Sigmoid colon (tissue), 7 donors: Measurements from ENCODE around the gene FERMT2. TPM values are rescaled to one million over a fixed set of nuclear protein-coding genes. Genes with fewer than 3 reads are reported as not detected.
"Not testable (repeated sequence)": the region's sequence is repeated elsewhere in the genome, so short reads cannot be mapped to it uniquely, and the experiment has no call there.

ENCODE experiments used
- DNase-seq: peaks from one replicate; pipeline ENCODE4 v3.0.0-alpha.2; 2019
- H3K27ac ChIP-seq, 4 donors: fragments of 200-600 bp; sonication (generic); one replicate each; pipeline ENCODE4 v1.5.1; 2016 to 2019; ENCODE audit warnings: mild to moderate bottlenecking in 1 of 4
- H3K27me3 ChIP-seq, 3 donors: fragments of 200-600 bp; sonication (generic); one replicate each; pipeline ENCODE4 v1.5.1; 2019; ENCODE audit warnings: mild to moderate bottlenecking in 1 of 3
- H3K36me3 ChIP-seq, 4 donors: fragments of 200-600 bp; sonication (generic); one replicate each; pipeline ENCODE4 v1.5.1; 2016 to 2019
- H3K4me1 ChIP-seq, 4 donors: fragments of 200-600 bp; sonication (generic); one replicate each; pipeline ENCODE4 v1.5.1; 2017 to 2019
- H3K4me3 ChIP-seq, 4 donors: fragments of 200-600 bp; sonication (generic); one replicate each; pipeline ENCODE4 v1.5.1; 2017 to 2019; ENCODE audit warnings: mild to moderate bottlenecking in 2 of 4, moderate library complexity in 1 of 4
- H3K9me3 ChIP-seq, 4 donors: fragments of 200-600 bp in 3 of 4; sonication (generic) in 3 of 4; one replicate each; pipeline versions ENCODE4 v1.5.1 to v1.6.1; 2013 to 2019
- CTCF ChIP-seq, 4 experiments: fragments of 450-650 bp in 3 of 4; fragments of 200-600 bp in 1 of 4; IDR thresholded peaks; one replicate each; pipeline ENCODE4 v1.5.1; 2016 to 2019; ENCODE audit warnings: antibody characterized with exemption in 4 of 4, mild to moderate bottlenecking in 3 of 4, moderate library complexity in 2 of 4
- EP300 ChIP-seq, 4 donors: sonication (generic); formaldehyde crosslinking; IDR thresholded peaks; one replicate each; pipeline ENCODE4 v1.6.1; 2017; ENCODE audit warnings: antibody characterized with exemption in 4 of 4
- POLR2A ChIP-seq, 2 donors: fragments of 450-650 bp; IDR thresholded peaks; one replicate each; pipeline ENCODE4 v1.6.1; 2016; ENCODE audit warnings: antibody characterized with exemption in 2 of 2, mild to moderate bottlenecking in 2 of 2, moderate library complexity in 2 of 2
- POLR2AphosphoS5 ChIP-seq, 4 donors: sonication (generic); formaldehyde crosslinking; IDR thresholded peaks; one replicate each; pipeline ENCODE4 v1.6.1; 2017; ENCODE audit warnings: antibody characterized with exemption in 4 of 4
- WGBS, 2 donors: extraction: QIAGEN DNeasy Blood & Tissue Kit; methylation state at CpG; one replicate each; pipeline ENCODE4 v1.1.7; 2013; 5-methylcytosine and 5-hydroxymethylcytosine counted together
- intact Hi-C: fragments of 100-400 bp; cut with DNase I; formaldehyde crosslinking; loops from one replicate; pipeline ENCODE4 v1.15.1; 2023
- polyA plus RNA-seq, 3 donors: library from polyadenylated mRNA; stranded (reverse); fragments of 200-250 nt; gene quantifications; one replicate each; pipeline ENCODE4 v1.2.3, GENCODE V29; 2013
- total RNA-seq, 4 donors: library from RNA; depleted of rRNA; stranded (reverse); fragments of >200 nt; gene quantifications; one replicate each; pipeline ENCODE4 v1.1.0, GENCODE V29; 2016
- donor health status: healthy with polysubstance abuse.
- donor health status: Bipolar disorder and iron deficiency.
- donor health status: healthy.

The FERMT2 gene
- total and polyA plus RNA-seq, 7 donors = 3.0 to 317 (median 278) TPM

- Histone ChIP-seq H3K4me3 (no peak overlapping the region), H3K9me3 (no peaks in the 10 kb centered on the region), H3K27ac (peak overlapping the region in 1 of 4 donors; percentile 23), H3K4me1 (peaks cover 0 to 31% (median 15%) of the 10 kb centered on the region in 4 donors), H3K36me3 (peaks cover 36 to 99% (median 60%) of the 10 kb centered on the region in 4 donors), H3K27me3 (no peaks in the 10 kb centered on the region)
- intact Hi-C loops = no loop called here
- WGBS, 2 donors = 80 to 83% methylated on average over 7 of the region's 7 CpGs
- TF ChIP-seq EP300 (IDR thresholded peaks at IDR 0.05) = no peak
- no peak for TF ChIP-seq POLR2A (IDR thresholded peaks at IDR 0.05)
- no peak for TF ChIP-seq CTCF (IDR thresholded peaks at IDR 0.05)
- no peak for TF ChIP-seq POLR2AphosphoS5 (IDR thresholded peaks at IDR 0.05)
- peak; percentile 77 for DNase-seq
Observed at GRCh38 chr14:52873694-52874093, 77.2 kb downstream of the FERMT2 start.

GRCh38 chr14:52873065-52873464, 77.8 kb downstream of the FERMT2 start:
- peaks cover 0 to 25% (median 14%) of the 10 kb centered on the region in 4 donors for H3K4me1 ChIP-seq
- H3K36me3 ChIP-seq = peaks cover 36 to 99% (median 66%) of the 10 kb centered on the region in 4 donors
- intact Hi-C loops = no loop called here
- no peaks in the 10 kb centered on the region for H3K27me3 ChIP-seq
- WGBS, 2 donors = 70 to 79% methylated on average over 4 of the region's 4 CpGs
- H3K27ac ChIP-seq = peak overlapping the region in 1 of 4 donors; percentile 23
- no peak overlapping the region for H3K4me3 ChIP-seq
- H3K9me3 ChIP-seq = no peaks in the 10 kb centered on the region
- no peak for TF ChIP-seq CTCF (IDR thresholded peaks at IDR 0.05)
- TF ChIP-seq EP300 (IDR thresholded peaks at IDR 0.05) = no peak
- no peak for TF ChIP-seq POLR2A (IDR thresholded peaks at IDR 0.05)
- TF ChIP-seq POLR2AphosphoS5 (IDR thresholded peaks at IDR 0.05) = no peak
- no peak for DNase-seq

- TF ChIP-seq POLR2AphosphoS5 (IDR thresholded peaks at IDR 0.05) (no peak), POLR2A (IDR thresholded peaks at IDR 0.05) (no peak), EP300 (IDR thresholded peaks at IDR 0.05) (no peak)
- Histone ChIP-seq H3K36me3 (peaks cover 36 to 100% (median 65%) of the 10 kb centered on the region in 4 donors), H3K4me3 (no peak overlapping the region), H3K27me3 (no peaks in the 10 kb centered on the region), H3K4me1 (peaks cover 0 to 20% (median 5%) of the 10 kb centered on the region in 4 donors), H3K9me3 (no peaks in the 10 kb centered on the region), H3K27ac (no peak overlapping the region)
- intact Hi-C loops = no loop called here
- no peak for DNase-seq
- WGBS, 2 donors = 87 to 93% methylated on average over 3 of the region's 3 CpGs
Observed at GRCh38 chr14:52871606-52872005, 79.2 kb downstream of the FERMT2 start.

- DNase-seq = no peak
- no peak overlapping the region for H3K4me3 ChIP-seq
- no peak overlapping the region for H3K27ac ChIP-seq
- intact Hi-C loops = no loop called here
- peaks cover 0 to 6% (median 1%) of the 10 kb centered on the region in 4 donors for H3K4me1 ChIP-seq
- WGBS, 2 donors = 94 to 95% methylated on average over 9 of the region's 9 CpGs
- TF ChIP-seq EP300 (IDR thresholded peaks at IDR 0.05) (no peak), POLR2AphosphoS5 (IDR thresholded peaks at IDR 0.05) (no peak), POLR2A (IDR thresholded peaks at IDR 0.05) (no peak), CTCF (IDR thresholded peaks at IDR 0.05) (no peak)
- no peaks in the 10 kb centered on the region for H3K9me3 ChIP-seq
- no peaks in the 10 kb centered on the region for H3K27me3 ChIP-seq
- H3K36me3 ChIP-seq = peaks cover 29 to 99% (median 63%) of the 10 kb centered on the region in 4 donors
Observed at GRCh38 chr14:52868911-52869618, 81.8 kb downstream of the FERMT2 start.

GRCh38 chr14:52864893-52865292, 86.0 kb downstream of the FERMT2 start:
- not testable (repeated sequence) for DNase-seq
- H3K36me3 ChIP-seq = peaks cover 8 to 98% (median 32%) of the 10 kb centered on the region in 4 donors
- WGBS, 2 donors = 96% methylated on average over 7 of the region's 7 CpGs

More at GRCh38 chr14:52864893-52865292, 86.0 kb downstream of the FERMT2 start:
- H3K27ac ChIP-seq, intact Hi-C loops, H3K9me3 ChIP-seq, H3K27me3 ChIP-seq, H3K4me3 ChIP-seq: not testable (repeated sequence)
- peaks cover 0 to 17% (median 7%) of the 10 kb centered on the region in 4 donors for H3K4me1 ChIP-seq
